Glomerular visceral epithelial cell (primary cell): Measurements from ENCODE around the gene IPCEF1.
A peak's percentile ranks its signal among the peaks of the same experiment; 100 is the strongest.

ENCODE experiments used
- DNase-seq: peaks from one replicate; pipeline ENCODE4 v3.0.0-alpha.2; 2016; ENCODE audit errors: extremely low spot score

IPCEF1 gene

GRCh38 chr6:154164397-154164796, 192.2 kb downstream of the IPCEF1 start:
- DNase-seq: peak; percentile 35

DNA sequence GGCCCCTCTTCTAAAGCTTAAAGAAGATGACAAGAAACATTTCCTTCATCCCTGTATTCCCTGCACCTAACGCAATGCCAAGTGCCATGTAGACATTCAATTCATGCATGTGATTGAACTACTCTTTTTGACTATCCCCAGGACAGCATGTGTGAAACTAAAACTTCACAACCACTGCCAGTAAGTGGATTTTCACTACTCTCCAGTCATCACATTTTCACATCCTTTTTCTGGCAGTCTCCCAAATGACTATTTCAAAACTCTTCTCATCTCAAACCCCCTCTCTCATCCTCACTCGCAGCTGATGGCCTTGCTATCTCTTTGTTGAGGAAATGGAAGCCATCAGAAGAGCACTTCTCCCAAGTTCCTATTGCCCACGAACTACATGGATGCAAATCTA, 194.9 kb downstream of the IPCEF1 start:
- DNase-seq: no peak

DNA sequence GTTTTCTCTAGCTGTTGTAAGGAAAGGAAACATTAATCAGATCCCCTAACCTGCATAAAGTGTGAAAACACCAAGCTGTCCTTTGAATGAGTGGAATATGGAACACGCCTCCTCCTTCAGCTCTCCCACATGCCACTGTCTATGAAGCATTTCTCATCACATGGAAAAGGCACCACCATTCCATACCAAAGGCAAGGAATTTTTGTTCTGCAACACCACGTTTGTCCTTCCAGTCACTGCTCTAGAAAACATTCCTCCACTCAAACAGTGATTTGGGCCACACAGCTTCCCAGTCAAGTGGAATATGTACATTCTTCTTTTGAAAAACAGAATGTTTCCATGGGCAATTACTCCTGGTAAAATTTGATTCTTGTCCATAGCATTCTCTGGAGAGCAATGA, 197.5 kb downstream of the IPCEF1 start:
- DNase-seq: no peak

DNA sequence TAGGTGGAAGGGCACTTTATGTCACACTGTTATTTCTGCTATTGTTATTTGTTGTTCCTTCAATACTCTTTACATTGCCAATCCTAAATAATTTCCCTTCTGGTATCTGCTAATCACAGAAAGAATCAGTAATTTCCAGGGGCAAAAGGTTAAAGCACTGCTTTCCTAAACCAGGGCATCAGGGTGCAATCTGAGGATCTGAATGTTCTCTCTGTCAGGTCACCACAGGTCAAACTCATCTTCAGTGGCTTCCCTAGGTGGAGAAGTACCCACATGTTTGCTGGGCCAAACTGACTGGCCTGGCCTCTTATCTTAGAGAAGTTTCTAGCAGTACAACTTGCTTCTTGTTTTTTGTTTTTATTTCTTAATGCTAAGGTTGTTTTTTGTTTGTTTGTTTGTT, 198.9 kb downstream of the IPCEF1 start:
- no peak for DNase-seq

DNA sequence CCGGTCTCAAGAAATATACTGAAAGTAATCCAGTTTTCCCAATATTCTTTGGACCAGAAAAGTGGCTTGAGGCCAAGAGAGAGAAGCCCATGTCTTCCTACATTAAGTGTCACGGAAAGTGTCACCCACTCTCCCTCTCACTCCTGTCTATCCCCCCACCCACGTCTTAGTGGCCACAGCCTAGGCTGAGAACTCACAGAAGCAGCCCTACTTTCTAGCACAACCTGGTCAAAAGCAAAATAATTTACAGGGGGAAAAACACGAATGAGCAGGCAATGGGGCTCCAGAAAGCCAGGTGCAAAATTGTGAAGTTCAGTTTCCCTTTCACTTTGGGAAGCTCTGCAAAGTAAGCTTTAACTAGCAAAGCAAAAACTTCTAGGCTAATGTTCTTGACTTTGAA, 199.5 kb downstream of the IPCEF1 start:
- DNase-seq: no peak

GRCh38 chr6:154156135-154156896, 200.3 kb downstream of the IPCEF1 start:
- peak; percentile 65 for DNase-seq

DNA sequence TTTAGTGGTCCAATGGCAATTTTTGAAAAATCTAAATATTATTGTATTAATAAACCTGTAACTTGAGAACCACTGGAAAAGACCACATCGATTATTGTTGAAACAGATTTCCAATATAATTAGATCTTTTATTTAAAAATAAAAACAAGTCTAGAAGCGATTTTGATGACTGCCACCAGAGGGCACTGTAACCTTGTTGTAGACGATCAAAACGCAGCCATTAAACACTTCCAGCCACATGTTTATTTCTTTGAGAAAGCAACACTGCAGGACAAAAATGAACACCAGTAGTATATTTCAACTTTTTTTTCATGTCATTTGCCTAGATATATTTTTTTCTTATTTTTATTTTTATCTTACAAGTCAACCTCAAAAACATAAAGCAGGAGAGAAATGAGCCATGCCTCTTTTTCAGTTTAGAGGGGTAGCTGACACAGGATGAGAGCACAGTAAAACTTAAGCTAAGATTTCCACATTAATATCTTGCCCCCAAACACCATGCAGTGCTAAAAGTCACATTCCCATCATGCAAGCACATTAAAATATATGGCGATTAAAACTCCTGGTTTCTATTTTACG, 202.1 kb downstream of the IPCEF1 start:
- DNase-seq: peak; percentile 67

- no peak for DNase-seq
Observed at GRCh38 chr6:154143753-154144152, 212.8 kb downstream of the IPCEF1 start.

DNA sequence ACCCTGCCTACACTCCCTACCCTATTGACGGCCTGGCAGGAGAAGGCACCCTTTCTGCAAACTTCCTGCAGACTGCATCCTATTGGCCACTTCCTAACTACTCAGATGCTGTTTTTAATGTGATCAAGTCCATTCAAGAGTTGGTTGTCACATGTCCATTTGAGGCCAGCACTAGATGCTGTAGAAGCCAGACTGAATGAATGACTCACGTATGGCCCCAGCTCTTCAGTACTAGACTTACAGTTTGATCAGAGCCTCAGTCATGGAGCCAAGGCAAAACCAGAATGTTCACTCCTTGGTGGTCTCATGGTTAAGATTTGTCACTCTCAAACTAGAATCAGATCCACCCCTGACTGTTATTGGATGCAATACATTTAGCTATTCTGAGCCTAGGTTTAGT, 215.9 kb downstream of the IPCEF1 start:
- DNase-seq: no peak

DNA sequence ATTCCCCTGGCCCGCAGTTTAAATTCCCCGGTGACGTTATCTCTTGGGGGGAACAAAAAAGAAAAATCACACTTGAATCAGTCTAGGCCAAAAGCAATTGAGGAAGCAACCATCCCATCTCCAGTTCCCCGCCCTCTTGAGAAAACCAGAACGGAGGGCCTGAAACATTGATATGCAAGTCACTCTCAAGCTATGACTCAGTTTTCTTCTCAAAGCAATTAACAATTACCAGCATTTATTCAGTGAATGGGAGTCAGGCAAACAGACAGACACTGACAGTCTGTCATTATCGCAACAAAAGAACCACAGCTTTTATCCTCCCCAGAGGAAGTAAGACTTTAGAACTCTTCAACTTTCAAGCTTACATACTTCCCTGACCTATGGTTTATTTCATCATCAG, 216.7 kb downstream of the IPCEF1 start:
- DNase-seq: no peak

GRCh38 chr6:154138793-154139192, 217.8 kb downstream of the IPCEF1 start:
- DNase-seq: no peak

GRCh38 chr6:154134471-154135147, 222.0 kb downstream of the IPCEF1 start:
- DNase-seq: no peak

DNA sequence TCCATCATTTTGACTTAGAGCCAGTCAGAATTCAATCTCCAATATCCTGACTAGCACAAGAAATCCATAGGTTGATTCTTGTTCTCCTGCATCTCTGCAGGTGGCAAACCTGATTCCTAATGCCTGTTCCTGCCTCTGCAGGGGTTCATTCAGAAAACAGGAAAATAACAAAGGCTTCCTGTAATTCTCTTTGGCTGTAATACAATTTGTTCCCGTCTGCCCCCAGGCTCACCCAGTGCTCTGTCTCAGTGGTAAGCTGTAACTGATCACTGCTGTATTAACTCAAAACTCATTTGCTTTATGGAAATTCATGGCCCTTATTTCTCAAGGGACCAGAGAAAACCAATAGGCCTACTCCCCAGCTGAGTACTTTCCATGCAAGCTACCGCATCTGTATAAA, 228.9 kb downstream of the IPCEF1 start:
- no peak for DNase-seq

GRCh38 chr6:154125421-154125820, 231.2 kb downstream of the IPCEF1 start:
- no peak for DNase-seq

- DNase-seq: no peak
Observed at GRCh38 chr6:154123155-154123956, 233.2 kb downstream of the IPCEF1 start.

DNA sequence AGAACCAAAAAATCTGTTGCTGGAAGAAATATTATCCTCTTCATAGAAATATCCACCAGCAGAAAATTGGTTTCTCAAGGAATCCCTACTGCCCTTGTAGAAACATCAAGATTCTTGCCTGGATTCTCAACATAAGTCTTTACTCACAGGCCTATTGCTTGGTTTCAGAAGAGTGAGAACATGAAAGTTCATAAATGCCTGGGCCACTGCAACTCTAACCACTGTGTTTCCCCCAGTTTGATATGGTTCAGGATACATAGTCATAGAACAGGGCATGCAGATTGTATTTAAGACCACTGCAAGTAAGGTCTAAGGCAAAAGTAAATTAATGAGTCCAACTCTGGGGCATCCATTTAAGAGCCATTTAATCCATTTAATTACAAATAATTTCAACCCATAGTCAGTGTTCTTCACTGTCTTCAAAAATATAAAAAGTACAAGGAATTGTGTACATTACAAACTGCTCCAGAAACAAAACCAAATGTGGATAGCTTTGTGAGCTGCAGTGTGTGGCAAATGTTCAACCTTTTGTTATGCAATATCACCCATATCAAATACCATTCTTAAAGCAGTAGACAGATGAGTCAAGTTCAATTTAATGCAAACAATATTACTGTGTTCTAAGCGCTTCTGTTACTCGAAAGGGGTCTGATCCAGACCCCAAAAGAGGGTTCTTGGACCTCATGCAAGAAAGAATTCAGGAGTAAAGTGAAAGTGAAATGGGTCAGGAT, 234.2 kb downstream of the IPCEF1 start:
- DNase-seq: no peak

DNA sequence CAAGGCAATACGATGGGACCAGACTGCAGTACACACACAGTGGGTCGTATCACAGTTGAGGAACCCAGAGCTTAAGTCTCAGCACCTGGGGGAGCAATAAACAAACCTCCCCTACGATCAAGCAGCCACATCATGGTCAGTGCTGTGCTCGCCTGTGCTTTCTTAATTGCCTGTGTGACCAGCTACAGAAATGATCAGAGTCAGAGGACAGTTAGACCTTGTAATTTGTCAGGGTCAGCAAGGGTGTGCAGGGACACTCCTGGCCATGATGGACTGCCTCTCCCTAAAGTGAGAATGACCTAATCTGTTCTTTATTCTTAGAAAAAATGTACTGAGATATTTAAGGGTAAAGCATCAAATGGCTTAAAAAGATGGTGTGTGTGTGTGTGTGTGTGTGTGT, 239.1 kb downstream of the IPCEF1 start:
- no peak for DNase-seq

GRCh38 chr6:154113392-154113791, 243.2 kb downstream of the IPCEF1 start:
- DNase-seq: no peak

GRCh38 chr6:154112181-154112809, 244.3 kb downstream of the IPCEF1 start:
- peak; percentile 49 for DNase-seq

DNA sequence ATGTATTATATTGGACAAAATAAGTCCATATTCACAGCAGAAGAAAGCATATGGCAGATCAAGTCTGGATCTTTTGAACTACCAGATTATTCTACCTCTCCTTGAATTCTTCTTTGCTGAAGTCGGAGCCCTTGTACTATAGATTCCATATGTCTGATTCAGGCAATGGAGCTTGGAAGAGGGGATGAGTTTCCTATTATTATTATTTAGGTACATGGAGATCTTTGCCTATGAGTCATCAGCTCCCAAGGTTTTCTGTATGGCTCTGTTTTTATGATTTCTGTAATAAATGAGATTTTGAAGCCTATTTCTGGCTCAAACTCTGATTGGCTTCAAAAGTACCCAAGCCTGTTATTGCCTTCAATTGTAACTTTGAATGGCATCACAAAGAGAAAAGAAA, 245.6 kb downstream of the IPCEF1 start:
- DNase-seq: no peak

GRCh38 chr6:154106251-154106650, 250.4 kb downstream of the IPCEF1 start:
- DNase-seq: no peak
